Astrocyte (in vitro differentiated cells and primary cell): ENCODE data around the gene LIM2. TPM values are rescaled to one million over a fixed set of nuclear protein-coding genes. Genes with fewer than 3 reads are reported as not detected.

Experiments
- DNase-seq: peaks from one replicate; pipeline ENCODE4 v3.0.0-alpha.2; 2010; ENCODE audit warnings: low read depth
- FAIRE-seq: peaks from 2 replicates; lab custom pipeline; 2011; peaks lifted over from hg19 to GRCh38; lab: Jason Lieb, UNC
- H2AFZ ChIP-seq: 2 replicates; pipeline ENCODE4 v1.6.0; 2012; ENCODE audit warnings: low read depth, low read length, inconsistent platforms
- H3K27ac ChIP-seq: 2 replicates; pipeline ENCODE4 v1.5.1; 2011; ENCODE audit warnings: low read depth, low read length, inconsistent platforms
- H3K27me3 ChIP-seq: 2 replicates; pipeline ENCODE4 v1.6.0; 2011; ENCODE audit warnings: low read length, inconsistent platforms; ENCODE audit not compliant: insufficient read depth
- H3K36me3 ChIP-seq: 2 replicates; pipeline ENCODE4 v1.5.1; 2011; ENCODE audit warnings: low read length, inconsistent platforms; ENCODE audit not compliant: insufficient read depth
- H3K4me1 ChIP-seq: 2 replicates; pipeline ENCODE4 v1.5.1; 2011; ENCODE audit warnings: low read length, inconsistent platforms; ENCODE audit not compliant: insufficient read depth
- H3K4me2 ChIP-seq: 2 replicates; pipeline ENCODE4 v1.6.0; 2012; ENCODE audit warnings: low read length, inconsistent platforms
- H3K4me3 ChIP-seq: 2 replicates; pipeline ENCODE4 v1.5.1; 2011; ENCODE audit warnings: low read depth, mild to moderate bottlenecking, low read length, inconsistent platforms; ENCODE audit not compliant: insufficient read depth
- H3K79me2 ChIP-seq: 2 replicates; pipeline ENCODE4 v1.6.0; 2012; ENCODE audit warnings: mild to moderate bottlenecking, low read length, inconsistent platforms; ENCODE audit not compliant: insufficient read depth
- H3K9ac ChIP-seq: 2 replicates; pipeline ENCODE4 v1.6.0; 2012; ENCODE audit warnings: mild to moderate bottlenecking, low read length, inconsistent platforms
- H3K9me3 ChIP-seq: 2 replicates; pipeline ENCODE4 v1.5.1; 2012; ENCODE audit warnings: low read depth, mild to moderate bottlenecking, low read length, inconsistent platforms; ENCODE audit not compliant: insufficient read depth
- H4K20me1 ChIP-seq: 2 replicates; pipeline ENCODE4 v1.6.0; 2012; ENCODE audit warnings: low read length, inconsistent platforms; ENCODE audit not compliant: insufficient read depth
- H3K27ac Mint-ChIP-seq: one replicate; pipeline ENCODE4 v1.8.0; 2021; ENCODE audit warnings: mild to moderate bottlenecking, mixed read lengths; ENCODE audit not compliant: unreplicated experiment
- H3K27me3 Mint-ChIP-seq: one replicate; pipeline ENCODE4 v1.8.0; 2021; ENCODE audit warnings: low read depth, mixed read lengths; ENCODE audit not compliant: unreplicated experiment
- H3K36me3 Mint-ChIP-seq: one replicate; pipeline ENCODE4 v1.8.0; 2021; ENCODE audit warnings: low read depth, mixed read lengths; ENCODE audit not compliant: unreplicated experiment
- H3K4me1 Mint-ChIP-seq: one replicate; pipeline ENCODE4 v1.8.0; 2021; ENCODE audit warnings: low read depth, mixed read lengths; ENCODE audit not compliant: unreplicated experiment
- H3K4me3 Mint-ChIP-seq: one replicate; pipeline ENCODE4 v1.8.0; 2021; ENCODE audit warnings: mild to moderate bottlenecking, moderate library complexity, mixed read lengths; ENCODE audit not compliant: unreplicated experiment
- H3K9me3 Mint-ChIP-seq: one replicate; pipeline ENCODE4 v1.8.0; 2021; ENCODE audit warnings: mild to moderate bottlenecking, mixed read lengths; ENCODE audit not compliant: unreplicated experiment
- CTCF ChIP-seq: IDR thresholded peaks from 2 replicates; pipeline ENCODE4 v1.5.1; 2011; ENCODE audit warnings: low read depth, mild to moderate bottlenecking, inconsistent platforms, low read length, moderate library complexity; ENCODE audit not compliant: insufficient read depth
- EZH2 ChIP-seq: IDR thresholded peaks from 2 replicates; pipeline ENCODE4 v1.6.1; 2012; ENCODE audit warnings: mild to moderate bottlenecking, low read length, inconsistent platforms; ENCODE audit not compliant: insufficient read depth
- total RNA-seq: library from RNA; stranded (reverse); gene quantifications from 2 replicates; pipeline ENCODE4 v1.2.1, GENCODE V29; 2021

The LIM2 gene
- total RNA-seq, 1 donor from 2014 or later = not detected

GRCh38 chr19:51352783-51353360 is 34.9 kb downstream of the LIM2 start:
- no peaks in the 10 kb centered on the region for H3K9me3 ChIP-seq
- Mint-ChIP-seq H3K4me1 (peaks cover 5% of the 10 kb centered on the region), H3K4me3 (no peak overlapping the region), H3K27ac (no peak overlapping the region), H3K9me3 (no peaks in the 10 kb centered on the region), H3K27me3 (no peaks in the 10 kb centered on the region), H3K36me3 (peaks cover 30% of the 10 kb centered on the region)
- H3K27ac ChIP-seq = no peak overlapping the region
- no peak for DNase-seq
- H3K9ac ChIP-seq = no peak overlapping the region
- FAIRE-seq = no peak
- no peak for TF ChIP-seq EZH2
- no peak for TF ChIP-seq CTCF
- H4K20me1 ChIP-seq = no peaks in the 10 kb centered on the region
- H3K27me3 ChIP-seq = no peaks in the 10 kb centered on the region
- no peak overlapping the region for H3K4me2 ChIP-seq
- H3K36me3 ChIP-seq = no peaks in the 10 kb centered on the region
- H3K4me1 ChIP-seq = peaks cover 6% of the 10 kb centered on the region
- no peak overlapping the region for H3K4me3 ChIP-seq
- no peak overlapping the region for H2AFZ ChIP-seq
- no peaks in the 10 kb centered on the region for H3K79me2 ChIP-seq

GRCh38 chr19:51351266-51351990 is 36.3 kb downstream of the LIM2 start:
- TF ChIP-seq EZH2 (no peak), CTCF (no peak)
- Histone ChIP-seq H3K4me3 (no peak overlapping the region), H3K36me3 (no peaks in the 10 kb centered on the region), H3K79me2 (no peaks in the 10 kb centered on the region), H4K20me1 (no peaks in the 10 kb centered on the region), H3K9me3 (no peaks in the 10 kb centered on the region), H2AFZ (no peak overlapping the region), H3K9ac (no peak overlapping the region), H3K4me2 (no peak overlapping the region), H3K27ac (no peak overlapping the region), H3K27me3 (no peaks in the 10 kb centered on the region), H3K4me1 (peaks cover 6% of the 10 kb centered on the region)
- Mint-ChIP-seq H3K4me1 (peaks cover 5% of the 10 kb centered on the region), H3K27me3 (no peaks in the 10 kb centered on the region), H3K27ac (no peak overlapping the region), H3K4me3 (peak overlapping the region; percentile 35), H3K9me3 (no peaks in the 10 kb centered on the region), H3K36me3 (peaks cover 30% of the 10 kb centered on the region)
- no peak for FAIRE-seq
- DNase-seq = no peak
